ENCODE results near the gene CTBP2.

DNA sequence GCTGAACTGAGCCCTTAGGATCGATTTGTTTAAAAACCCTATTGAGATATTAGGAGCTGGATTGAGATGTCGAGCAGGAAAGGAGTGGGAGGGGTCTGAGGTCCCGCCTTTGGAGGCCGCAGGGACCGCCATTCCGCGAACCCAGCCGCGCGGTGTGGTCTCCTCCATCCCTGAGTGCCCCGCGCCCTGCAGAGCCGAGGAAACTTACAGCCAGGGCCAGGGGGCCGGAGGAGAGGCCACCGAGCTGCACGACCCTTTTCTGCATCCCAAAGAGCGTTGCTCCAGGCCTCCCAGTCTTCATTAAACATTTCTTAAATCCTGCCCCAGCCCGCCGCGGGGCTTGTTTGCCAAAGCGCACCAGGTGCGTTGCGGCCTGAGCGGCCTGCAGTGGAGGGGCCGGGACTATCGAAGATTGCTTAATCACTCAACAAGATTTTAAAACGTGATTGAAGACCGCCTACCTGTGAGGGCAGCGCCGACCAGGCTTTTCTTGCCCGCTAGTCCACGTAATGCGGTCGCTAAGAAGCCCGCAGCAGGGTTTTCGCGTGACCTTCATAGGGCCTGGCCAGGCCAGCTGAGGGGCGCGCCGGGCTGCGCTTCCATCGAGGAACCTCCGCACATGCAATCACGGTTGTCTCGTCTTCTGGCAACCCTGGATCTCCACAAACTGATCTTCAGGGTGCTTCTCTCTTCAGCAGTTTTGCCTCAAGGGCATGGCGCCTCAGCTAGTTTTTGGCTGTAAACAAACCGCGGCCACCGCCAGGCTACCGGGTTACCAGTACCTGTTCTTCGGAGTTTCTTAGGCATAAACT, 2.0 kb upstream of the CTBP2 start:
- TF ChIP-seq, protein P1, sequence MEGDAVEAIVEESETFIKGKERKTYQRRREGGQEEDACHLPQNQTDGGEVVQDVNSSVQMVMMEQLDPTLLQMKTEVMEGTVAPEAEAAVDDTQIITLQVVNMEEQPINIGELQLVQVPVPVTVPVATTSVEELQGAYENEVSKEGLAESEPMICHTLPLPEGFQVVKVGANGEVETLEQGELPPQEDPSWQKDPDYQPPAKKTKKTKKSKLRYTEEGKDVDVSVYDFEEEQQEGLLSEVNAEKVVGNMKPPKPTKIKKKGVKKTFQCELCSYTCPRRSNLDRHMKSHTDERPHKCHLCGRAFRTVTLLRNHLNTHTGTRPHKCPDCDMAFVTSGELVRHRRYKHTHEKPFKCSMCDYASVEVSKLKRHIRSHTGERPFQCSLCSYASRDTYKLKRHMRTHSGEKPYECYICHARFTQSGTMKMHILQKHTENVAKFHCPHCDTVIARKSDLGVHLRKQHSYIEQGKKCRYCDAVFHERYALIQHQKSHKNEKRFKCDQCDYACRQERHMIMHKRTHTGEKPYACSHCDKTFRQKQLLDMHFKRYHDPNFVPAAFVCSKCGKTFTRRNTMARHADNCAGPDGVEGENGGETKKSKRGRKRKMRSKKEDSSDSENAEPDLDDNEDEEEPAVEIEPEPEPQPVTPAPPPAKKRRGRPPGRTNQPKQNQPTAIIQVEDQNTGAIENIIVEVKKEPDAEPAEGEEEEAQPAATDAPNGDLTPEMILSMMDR (conservative IDR thresholded peaks at IDR 0.05): no peak
- no peak for TF ChIP-seq ZFX (IDR thresholded peaks at IDR 0.05)

All from C4-2B (cell line).